DMS153 (cell line): ENCODE results near the gene HTR3E.
A peak's percentile ranks its signal among the peaks of the same experiment; 100 is the strongest.
"Not testable (repeated sequence)": the region's sequence is repeated elsewhere in the genome, so short reads cannot be mapped to it uniquely, and the experiment has no call there.

Experiments used
- DNase-seq: peaks from one replicate; lab custom pipeline; 2025; lab: John Stamatoyannopoulos, UW

The HTR3E gene, protein sequence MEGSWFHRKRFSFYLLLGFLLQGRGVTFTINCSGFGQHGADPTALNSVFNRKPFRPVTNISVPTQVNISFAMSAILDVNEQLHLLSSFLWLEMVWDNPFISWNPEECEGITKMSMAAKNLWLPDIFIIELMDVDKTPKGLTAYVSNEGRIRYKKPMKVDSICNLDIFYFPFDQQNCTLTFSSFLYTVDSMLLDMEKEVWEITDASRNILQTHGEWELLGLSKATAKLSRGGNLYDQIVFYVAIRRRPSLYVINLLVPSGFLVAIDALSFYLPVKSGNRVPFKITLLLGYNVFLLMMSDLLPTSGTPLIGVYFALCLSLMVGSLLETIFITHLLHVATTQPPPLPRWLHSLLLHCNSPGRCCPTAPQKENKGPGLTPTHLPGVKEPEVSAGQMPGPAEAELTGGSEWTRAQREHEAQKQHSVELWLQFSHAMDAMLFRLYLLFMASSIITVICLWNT

DNA sequence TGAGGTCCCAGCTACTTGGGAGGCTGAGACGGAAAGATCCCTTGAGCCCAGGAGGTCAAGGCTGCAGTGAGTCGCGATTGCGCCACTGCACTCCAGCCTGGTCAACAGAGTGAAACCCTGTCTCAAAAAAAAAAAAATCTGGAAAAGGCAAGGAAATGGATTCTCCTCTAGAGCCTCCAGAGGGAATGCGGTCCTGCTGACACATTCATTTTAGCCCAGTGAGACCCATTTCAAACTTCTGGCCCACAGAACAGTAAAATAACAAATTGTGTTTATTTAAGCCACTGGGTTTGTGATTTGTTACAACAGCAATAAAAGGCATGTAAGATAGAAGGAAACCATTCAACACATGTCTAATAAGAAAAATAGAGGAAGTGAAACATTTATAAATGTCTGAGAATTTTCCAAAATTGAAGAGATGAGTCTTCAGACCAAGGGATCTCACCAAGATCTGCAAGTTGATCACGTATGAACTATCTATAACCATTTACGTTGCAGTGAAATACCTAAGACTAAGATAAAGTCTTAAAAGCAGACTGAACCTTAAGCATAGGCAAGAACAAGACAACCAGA is at the start of gene HTR3E:
Gene HTR3E, plus strand, starts transcription at position 254 of the 573 bp plus-strand sequence. CDS start 466 bp downstream, outside the sequence.
- no peak for DNase-seq

DNA sequence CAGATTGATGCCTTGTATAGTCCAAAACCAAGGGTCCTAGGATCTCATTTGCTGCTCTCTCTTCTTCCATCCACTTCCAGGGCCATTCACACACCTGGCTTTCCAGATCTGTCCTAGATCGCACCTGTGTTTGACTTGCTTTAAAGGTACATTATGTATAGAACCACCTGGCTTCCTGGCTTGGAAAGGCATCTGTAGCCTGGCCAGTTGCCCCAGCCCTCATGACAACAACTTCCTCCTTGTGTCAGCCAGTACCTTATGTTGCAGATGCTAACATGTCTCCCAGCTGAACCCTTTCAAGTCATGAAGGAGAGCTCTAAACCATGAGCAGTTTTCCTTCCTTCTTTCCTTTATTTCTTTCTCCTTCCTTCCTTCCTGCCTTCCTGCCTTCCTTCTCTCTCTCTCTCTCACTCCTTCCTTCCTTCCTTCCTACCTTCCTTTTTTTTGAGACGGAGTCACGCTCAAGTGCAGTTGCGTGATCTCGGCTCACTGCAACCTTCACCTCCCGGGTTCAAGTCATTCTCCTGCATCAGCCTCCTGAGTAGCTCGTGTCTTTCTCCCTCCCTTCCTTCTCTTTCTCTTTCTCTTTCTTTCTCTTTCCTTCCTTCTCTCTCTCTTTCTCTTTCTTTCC is 46.5 kb upstream of the HTR3E start:
- peak; percentile 91 for DNase-seq

DNA sequence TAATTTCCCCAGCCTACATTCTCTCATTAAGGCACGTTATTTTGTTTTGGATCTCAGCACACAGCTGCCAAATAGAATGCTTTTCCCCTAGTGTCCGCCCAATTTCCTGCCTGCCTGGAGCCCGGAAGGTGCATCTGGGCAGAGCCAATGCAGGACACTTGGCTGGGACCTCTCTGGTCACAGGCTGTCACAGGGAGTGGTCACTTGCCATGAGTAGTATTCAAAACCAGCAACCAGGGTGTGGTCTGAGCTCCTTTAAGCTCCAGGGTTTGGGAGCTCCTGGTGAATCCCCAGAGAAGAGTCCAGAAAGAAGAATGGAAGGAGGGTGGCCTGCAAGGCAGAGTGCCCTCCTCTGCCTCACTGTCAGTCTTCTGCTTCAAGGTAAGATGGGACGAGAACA is 44.1 kb upstream of the HTR3E start, which contains the start of gene HTR3C:
Gene HTR3C, plus strand, starts transcription at position 281 of the 400 bp plus-strand sequence. Its CDS starts 34 bp downstream, at position 315.
- DNase-seq: no peak

DNA sequence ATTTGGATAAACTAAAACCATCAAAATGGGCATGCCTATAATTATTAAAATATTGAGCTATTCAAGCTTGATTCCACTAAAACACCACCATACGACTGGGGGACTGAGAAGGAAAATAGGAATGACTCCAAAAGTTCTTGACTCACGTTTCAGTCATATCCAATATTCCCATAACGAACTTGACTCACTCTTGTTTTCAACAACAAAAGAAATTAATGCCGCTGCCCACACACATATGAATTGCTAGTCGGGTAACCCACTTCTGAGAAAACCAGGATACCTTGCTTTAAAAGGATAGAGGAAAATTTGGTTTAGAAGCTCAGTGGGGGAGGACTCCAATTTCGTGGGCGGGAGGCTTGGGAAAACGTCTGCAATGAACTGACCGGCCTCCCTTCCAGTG is 38.8 kb upstream of the HTR3E start:
- no peak for DNase-seq

DNA sequence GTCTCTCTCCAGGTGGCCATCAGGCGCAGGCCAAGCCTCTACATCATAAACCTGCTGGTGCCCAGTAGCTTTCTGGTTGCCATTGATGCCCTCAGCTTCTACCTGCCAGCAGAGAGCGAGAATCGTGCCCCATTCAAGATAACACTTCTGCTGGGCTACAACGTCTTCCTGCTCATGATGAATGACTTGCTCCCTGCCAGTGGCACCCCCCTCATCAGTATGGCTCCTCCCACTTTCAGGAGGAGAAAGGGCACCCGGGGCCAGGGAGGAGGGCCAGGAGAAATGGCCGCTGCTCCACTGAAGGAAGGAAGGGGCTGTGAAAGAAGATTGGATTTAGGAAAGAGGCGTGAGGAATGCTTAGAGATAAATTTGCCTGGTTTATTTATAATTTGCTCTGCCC is 37.4 kb upstream of the HTR3E start:
- no peak for DNase-seq

DNA sequence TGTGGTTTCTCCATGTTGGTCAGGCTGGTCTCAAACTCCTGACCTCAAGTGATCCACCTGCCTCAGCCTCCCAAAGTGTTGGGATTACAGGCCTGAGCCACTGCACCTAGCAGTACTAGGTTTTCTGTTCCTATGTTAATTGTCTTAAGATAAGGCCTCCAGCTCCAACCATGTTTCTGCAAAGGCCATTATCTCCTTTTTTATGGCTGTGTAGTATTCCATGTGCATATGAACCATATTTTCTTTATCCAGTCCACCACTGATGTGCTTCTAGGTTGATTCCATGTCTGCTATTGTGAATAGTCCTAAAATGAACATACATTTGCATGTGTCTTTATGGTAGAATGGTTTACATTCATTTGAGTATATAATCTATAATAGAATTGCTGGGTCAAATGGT is 34.2 kb upstream of the HTR3E start:
- DNase-seq: no peak

DNA sequence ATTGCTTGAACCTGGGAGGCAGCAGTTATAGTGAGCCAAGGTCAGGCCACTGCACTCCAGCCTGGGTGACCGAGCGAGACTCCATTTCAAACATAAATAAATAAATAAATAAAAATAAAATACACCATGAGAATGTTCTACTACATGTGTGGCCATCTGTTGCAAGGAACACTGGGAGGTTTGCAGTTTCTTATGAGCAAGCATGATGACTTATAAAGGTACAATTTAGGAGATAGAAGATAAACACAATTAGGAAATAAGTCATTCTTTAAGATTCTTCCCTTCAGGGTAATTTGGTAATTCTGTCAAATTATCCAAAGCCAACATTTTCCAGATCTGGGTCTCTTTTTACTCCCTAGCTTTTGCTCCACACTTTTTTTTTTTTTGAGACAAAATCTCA is 30.7 kb upstream of the HTR3E start:
- no peak for DNase-seq

DNA sequence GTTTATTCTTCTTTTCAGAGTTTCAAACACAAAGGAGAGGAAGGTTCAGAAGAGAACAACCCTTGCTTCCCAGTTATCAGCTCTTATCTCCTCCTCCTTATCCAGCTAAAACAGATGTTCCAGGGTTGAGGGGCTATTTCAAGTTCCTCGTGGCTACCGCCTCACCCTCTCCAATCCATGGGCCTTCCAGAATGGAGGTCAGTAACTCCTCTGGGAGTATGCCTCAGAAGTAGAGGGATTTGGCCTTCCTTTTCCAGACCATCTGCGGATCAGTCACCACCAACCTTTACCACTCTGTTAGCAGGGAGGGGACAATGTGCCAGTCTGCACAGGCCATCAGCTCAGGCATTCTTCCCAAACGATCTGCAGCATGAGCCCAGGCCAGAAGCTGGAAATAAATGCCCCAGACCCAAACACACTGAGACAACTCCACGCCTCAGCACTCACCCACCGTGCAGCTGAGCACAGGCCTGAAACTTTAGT is 29.2 kb upstream of the HTR3E start:
- DNase-seq: no peak

DNA sequence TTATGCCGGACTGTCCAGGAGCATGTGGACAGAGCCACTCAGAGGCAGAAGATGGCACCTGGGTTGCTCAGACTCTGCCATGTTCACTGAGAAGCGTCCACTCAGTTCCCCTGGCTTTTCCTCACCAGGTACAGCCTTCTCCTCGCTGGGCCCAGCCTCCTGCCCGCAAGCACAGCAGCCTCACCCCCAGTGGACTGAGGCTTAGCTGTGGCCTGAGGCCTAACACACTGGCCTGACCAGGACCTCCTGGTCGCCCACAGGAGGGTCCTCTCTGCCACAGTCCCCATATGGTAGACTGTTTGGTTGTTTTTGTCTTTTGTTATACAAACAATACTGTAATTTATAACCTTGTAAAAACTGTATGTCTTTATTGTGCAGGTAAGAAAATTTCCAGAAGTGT is 28.5 kb upstream of the HTR3E start:
- no peak for DNase-seq

DNA sequence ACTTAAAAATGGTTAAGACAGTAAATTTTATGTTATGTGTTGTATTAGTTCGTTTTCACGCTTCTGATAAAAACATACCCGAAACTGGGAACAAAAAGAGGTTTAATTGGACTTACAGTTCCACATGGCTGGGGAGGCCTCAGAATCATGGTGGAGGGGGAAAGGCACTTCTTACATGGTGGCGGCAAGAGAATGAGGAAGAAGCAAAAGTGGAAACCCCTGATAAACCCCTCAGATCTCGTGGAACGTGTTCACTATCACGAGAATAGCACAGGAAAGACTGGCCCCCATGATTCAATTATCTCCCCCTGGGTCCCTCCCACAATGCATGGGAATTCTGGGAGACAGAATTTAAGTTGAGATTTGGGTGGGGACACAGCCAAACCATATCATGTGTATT is 25.7 kb upstream of the HTR3E start:
- not testable (repeated sequence) for DNase-seq

DNA sequence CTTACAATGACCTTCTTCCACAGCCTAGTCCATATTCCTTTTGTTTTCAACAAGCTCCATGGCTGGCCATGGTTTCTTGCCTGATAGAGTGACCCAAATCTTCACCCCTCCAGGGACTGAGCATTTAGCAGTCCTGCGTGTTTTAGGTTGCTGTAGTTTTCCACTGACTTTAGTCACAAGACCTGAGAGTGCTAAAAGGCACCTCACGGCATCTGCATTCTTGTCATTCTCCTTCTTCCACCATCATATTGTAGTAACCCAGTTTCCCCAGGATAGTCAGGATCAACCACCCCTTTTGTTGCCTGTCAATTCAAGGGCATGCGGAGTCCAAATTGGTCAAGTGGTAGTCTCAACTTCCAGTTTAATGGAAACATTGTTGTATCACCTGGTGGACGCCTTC is 23.2 kb upstream of the HTR3E start:
- DNase-seq: no peak

DNA sequence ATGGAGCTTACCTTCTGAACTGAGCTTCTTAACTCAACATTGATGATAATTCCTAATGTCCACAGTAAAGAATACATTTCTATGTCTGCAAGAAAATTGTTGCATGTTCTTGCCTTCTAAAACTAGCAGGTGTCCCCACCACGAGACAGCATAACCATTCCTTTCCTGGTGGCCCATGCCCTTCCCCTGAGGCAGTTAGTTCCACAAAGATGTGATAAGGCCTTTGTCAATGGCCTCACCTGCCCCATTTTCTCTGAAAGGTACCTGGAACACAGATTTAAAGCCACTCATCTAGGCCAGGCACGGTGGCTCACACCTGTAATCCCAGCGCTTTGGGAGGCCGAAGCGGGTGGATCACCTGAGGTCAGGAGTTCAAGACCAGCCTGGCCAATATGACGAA is 21.0 kb upstream of the HTR3E start:
- no peak for DNase-seq

DNA sequence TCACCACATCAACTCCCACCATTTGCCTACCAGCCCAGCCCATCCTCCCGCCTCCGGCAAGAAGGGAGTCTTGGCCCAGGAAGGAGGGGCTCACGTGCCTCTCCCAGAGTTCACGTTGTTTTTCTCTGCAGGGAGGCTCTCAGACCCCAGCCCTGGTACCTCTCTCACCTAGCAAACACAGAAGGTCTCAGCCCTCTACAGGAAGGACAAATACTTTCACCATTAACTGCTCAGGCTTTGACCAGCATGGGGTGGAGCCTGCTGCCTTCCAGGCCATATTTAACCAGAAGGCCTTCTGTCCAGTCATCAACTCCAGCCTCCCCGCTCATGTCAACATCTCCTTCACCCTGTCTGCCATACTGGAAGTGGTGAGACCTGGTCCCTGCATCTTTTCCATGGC is 19.0 kb upstream of the HTR3E start:
- DNase-seq: no peak

DNA sequence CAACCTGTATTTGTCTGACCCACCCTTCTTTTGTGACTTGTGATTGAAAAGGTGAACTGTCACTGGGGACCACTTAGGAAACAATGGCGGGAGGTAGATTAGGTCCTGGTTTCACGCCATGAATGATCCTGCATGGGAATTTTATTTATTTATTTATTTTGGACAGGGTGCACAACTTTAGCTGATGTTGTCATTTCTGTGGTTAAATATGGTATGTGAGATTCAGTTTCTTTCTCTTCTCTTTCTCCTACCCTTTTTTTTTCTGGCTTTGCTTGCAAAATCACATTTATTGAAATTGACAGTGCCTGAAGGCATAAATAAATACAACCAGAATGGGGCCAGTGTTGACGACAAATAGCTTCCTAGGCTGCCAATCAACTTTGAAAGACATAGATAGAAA is 18.0 kb upstream of the HTR3E start:
- DNase-seq: no peak

DNA sequence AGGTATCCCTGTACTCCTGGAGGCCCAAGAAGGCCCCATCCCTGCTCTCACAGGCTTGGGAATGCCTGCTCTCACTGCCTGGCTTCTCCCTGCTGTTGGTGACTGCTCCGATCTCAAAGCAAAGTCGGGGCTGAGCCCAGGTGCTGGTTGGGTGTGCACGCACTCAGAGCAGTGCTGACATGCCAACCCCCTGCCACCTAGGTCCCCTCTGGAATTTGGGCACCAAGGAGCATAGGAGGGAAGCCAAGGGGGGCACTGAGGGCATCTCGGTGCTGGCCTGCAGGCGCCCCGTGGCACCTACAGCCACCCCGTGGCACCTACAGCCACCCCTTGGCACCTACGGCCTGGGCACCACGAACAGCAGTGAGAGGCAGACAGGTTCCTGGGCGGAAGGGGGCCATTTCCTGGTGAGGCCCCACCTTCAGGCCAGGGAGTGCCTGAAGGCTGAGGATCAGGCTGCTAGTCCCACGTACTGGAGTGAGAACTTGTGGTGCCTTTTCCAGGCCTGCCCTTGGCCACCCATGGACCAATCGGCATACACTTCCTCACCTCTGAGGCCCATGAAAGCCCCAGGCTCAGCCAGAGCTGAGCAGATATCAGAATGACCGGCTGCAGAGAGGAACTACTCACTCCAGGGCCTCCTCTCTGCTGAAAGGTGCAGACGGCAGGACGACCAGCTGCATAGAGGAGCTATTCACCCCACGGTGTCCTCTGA is 15.6 kb upstream of the HTR3E start:
- DNase-seq: no peak

DNA sequence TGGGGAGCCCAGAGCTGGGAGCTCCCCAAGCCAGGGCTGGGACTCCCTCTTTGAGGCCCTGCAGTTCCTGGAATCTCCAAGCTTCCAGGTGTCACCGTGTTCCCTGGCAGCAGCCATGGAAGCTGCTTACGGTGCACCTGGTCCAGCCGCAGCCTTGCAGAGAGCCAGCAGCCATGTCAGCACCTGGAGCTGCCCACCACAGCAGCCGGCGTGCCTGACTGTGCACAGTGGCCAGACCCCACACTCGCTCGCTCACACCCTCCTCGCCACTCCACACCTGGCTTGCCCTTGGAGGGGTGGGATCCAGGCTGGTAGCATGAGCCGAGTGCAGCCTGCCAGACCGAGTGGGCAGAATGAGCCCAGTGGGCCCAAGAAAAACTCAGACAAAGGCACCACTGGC is 14.8 kb upstream of the HTR3E start:
- no peak for DNase-seq

DNA sequence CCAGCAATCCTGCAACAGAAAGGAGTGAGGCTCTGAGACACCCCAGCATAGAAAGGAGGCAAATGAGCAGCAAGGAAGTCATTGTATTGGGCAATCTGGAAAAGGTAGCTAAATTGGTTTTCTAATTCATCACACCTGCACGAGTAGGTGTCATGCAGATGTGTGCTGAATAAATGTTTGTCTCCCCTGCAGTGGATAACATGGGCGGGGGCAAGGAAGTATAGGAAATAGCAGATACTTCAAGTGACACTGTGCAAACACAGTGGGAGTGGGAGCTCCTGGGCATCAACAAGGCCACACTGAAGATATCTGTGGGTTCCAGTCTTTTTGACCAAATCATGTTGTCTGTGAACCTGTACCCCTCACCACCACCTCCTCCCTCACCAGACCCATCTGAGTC is 14.4 kb upstream of the HTR3E start:
- DNase-seq: peak; percentile 23

DNA sequence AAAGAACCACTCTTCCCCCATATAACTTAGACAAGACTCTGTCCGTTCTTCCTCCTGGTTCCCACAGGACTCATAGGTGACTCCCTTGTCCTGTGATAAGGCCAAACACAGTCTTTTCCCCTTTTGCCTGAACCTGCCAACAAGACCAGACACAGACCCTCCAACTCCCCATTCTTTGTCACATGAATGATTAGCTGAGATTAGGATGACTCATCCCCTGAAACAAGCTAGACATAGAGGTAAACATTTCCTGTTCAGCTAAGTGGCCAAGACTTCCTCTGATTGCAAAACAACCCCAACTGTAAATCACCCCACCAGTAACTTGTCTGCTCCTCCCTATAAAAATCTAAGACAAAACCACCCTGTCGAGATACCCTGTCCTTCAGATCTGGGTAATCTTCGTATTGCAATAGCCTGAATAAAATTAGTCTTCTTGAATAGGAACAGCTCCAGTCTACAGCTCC is 11.4 kb upstream of the HTR3E start:
- DNase-seq: peak; percentile 15

DNA sequence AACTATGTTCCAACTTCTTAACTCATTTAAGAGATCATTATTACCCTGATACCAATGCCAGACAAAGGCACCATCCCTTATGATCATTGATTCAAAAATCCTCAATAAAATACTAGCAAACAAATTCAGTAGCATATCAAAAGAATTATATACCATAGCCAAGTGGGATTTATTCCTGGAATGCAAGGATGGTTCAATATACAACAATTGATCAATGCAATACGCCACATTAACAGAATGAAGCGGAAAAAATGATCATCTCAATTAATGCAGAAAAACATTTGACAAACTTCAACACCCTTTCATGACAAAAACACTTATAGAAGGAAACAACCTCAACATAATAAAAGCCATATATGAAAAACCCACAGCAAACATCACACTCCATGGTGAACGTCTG is 4.7 kb upstream of the HTR3E start:
- DNase-seq: no peak

DNA sequence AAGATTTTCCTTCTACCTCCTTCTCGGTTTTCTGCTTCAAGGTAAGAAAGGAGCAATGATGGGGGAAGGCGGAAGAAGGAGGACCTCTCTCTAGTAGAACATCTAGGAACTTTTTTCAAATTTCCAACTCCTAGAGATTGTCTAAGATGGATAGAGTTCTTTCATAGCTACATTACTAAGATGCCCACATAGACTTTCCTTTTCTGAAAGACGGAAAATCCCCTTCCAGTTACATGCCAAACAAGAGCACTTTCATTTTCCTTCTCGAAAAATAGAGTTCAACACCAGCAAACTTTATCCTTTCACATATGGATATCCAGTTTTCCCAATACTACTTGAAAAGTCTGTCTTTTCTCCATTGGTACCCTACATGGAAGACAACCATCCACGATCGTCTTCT is 692 bp downstream of the HTR3E start:
- DNase-seq: no peak

DNA sequence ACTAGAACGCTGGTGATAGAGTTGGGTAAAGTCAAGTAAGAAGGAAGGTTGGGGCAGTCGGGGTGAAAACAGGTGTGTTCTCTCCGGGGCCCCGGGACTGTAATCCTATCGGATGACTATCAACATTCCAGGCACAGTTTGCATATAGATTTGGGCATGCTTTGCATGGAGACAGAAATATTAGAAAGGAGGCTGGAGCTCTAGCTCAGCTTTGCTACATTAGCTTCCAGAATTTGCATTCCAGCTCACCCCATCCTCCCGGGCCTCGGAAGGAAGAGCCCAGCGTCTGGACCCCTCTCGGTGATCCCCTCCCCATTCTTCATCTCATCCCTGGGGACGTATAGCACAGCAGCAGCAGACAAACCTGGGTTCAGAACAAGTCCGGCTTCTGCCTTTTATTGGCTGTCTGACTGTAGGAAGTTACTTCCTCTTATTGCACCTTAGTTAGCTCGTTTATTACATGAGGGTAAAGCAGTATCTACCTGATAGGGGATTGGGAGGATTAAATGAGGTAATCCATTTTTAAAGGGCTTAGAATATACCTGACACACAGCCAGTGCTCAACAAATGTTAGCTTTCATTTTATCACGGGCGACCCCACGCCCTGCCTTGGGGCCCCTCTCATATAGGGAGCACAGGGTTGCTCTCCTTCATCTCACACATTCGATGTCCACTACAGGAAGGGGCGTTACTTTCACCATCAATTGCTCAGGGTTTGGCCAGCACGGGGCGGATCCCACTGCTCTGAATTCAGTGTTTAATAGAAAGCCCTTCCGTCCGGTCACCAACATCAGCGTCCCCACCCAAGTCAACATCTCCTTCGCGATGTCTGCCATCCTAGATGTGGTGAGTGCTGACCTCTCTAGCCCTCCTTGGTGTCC is 3.2 kb downstream of the HTR3E start:
- DNase-seq: no peak
